SK-N-SH treated with all-trans-retinoic acid at 6 μM for 48 hours (cell line): Measurements from ENCODE around the gene MCM8.
"Not testable (repeated sequence)": the region's sequence is repeated elsewhere in the genome, so short reads cannot be mapped to it uniquely, and the experiment has no call there.

Experiments used
- ATAC-seq: fragments of 200-7000 bp; cut with Tn5 transposase; 3 replicates; pipeline ENCODE4 v1.9.1; 2020; ENCODE audit warnings: mild to moderate bottlenecking, moderate library complexity
- BACH2 ChIP-seq: fragments of 250-450 bp; sonication (Bioruptor Pico); IDR thresholded peaks from 2 replicates; pipeline ENCODE4 v1.9.0; 2021; ENCODE audit warnings: mild to moderate bottlenecking, borderline replicate concordance
- CREB5 ChIP-seq: fragments of 250-450 bp; sonication (Bioruptor Pico); IDR thresholded peaks from 2 replicates; pipeline ENCODE4 v1.5.1; 2020; ENCODE audit warnings: low read depth, mild to moderate bottlenecking, moderate library complexity
- CSDC2 ChIP-seq: fragments of 250-450 bp; sonication (Bioruptor Pico); IDR thresholded peaks from 2 replicates; pipeline ENCODE4 v1.5.0; 2020; ENCODE audit warnings: mild to moderate bottlenecking, moderate library complexity
- CSRNP3 ChIP-seq: fragments of 250-450 bp; sonication (Bioruptor Pico); IDR thresholded peaks from 2 replicates; pipeline ENCODE4 v1.5.1; 2021; ENCODE audit warnings: mild to moderate bottlenecking, moderate library complexity
- ESRRG ChIP-seq: fragments of 250-450 bp; sonication (Bioruptor Pico); IDR thresholded peaks from 2 replicates; pipeline ENCODE4 v1.6.1; 2021; ENCODE audit warnings: mild to moderate bottlenecking
- GLIS3 ChIP-seq: fragments of 250-450 bp; sonication (Bioruptor Pico); IDR thresholded peaks from 2 replicates; pipeline ENCODE4 v1.5.0; 2020; ENCODE audit warnings: mild to moderate bottlenecking, moderate library complexity
- ISL1 ChIP-seq: fragments of 250-450 bp; sonication (Bioruptor Pico); IDR thresholded peaks from 2 replicates; pipeline ENCODE4 v2.1.2; 2022; ENCODE audit warnings: mild to moderate bottlenecking, moderate library complexity
- OSR1 ChIP-seq: fragments of 250-450 bp; sonication (Bioruptor Pico); IDR thresholded peaks from 2 replicates; pipeline ENCODE4 v1.8.0; 2022; ENCODE audit warnings: moderate library complexity, mild to moderate bottlenecking, inconsistent platforms
- POU6F1 ChIP-seq: fragments of 250-450 bp; sonication (Bioruptor Pico); IDR thresholded peaks from 2 replicates; pipeline ENCODE4 v1.8.0; 2021; ENCODE audit warnings: low read depth, mild to moderate bottlenecking, moderate library complexity, borderline replicate concordance
- PPARA ChIP-seq: fragments of 250-450 bp; sonication (Bioruptor Pico); IDR thresholded peaks from 2 replicates; pipeline ENCODE4 v1.5.0; 2020; ENCODE audit warnings: mild to moderate bottlenecking, borderline replicate concordance
- RARB ChIP-seq: fragments of 250-450 bp; sonication (Bioruptor Pico); IDR thresholded peaks from 2 replicates; pipeline ENCODE4 v1.8.0; 2021; ENCODE audit warnings: mild to moderate bottlenecking, moderate library complexity
- SNAI2 ChIP-seq: fragments of 250-450 bp; sonication (Bioruptor Pico); IDR thresholded peaks from 2 replicates; pipeline ENCODE4 v1.5.0; 2020; ENCODE audit warnings: mild to moderate bottlenecking, moderate library complexity
- TCF4 ChIP-seq: fragments of 250-450 bp; sonication (Bioruptor Pico); IDR thresholded peaks from 2 replicates; pipeline ENCODE4 v1.8.0; 2021; ENCODE audit warnings: mild to moderate bottlenecking, moderate library complexity, borderline replicate concordance
- TOX ChIP-seq: fragments of 250-450 bp; sonication (Bioruptor Pico); IDR thresholded peaks from 2 replicates; pipeline ENCODE4 v1.8.0; 2021; ENCODE audit warnings: mild to moderate bottlenecking, moderate library complexity, borderline replicate concordance
- TSHZ2 ChIP-seq: fragments of 250-450 bp; sonication (Bioruptor Pico); IDR thresholded peaks from 2 replicates; pipeline ENCODE4 v1.5.0; 2020; ENCODE audit warnings: mild to moderate bottlenecking, moderate library complexity
- ZC3H10 ChIP-seq: fragments of 250-450 bp; sonication (Bioruptor Pico); IDR thresholded peaks from 2 replicates; pipeline ENCODE4 v1.5.1; 2021; ENCODE audit warnings: mild to moderate bottlenecking, moderate library complexity
- ZNF565 ChIP-seq: fragments of 450-650 bp; formaldehyde crosslinking; conservative IDR thresholded peaks from 2 replicates; pipeline ENCODE4 v1.5.0; 2020; ENCODE audit warnings: low read depth, mild to moderate bottlenecking, moderate library complexity
- ZNF70 ChIP-seq: fragments of 450-650 bp; formaldehyde crosslinking; IDR thresholded peaks from 2 replicates; pipeline ENCODE4 v1.5.0; 2020; ENCODE audit warnings: mild to moderate bottlenecking, moderate library complexity
- ZNF8 ChIP-seq: fragments of 450-650 bp; formaldehyde crosslinking; IDR thresholded peaks from 2 replicates; pipeline ENCODE4 v1.5.0; 2020; ENCODE audit warnings: mild to moderate bottlenecking, moderate library complexity
- TF ChIP-seq, protein P1 (sequence below): fragments of 250-450 bp; sonication (Bioruptor Pico); IDR thresholded peaks from 2 replicates; pipeline ENCODE4 v1.8.0; 2020; ENCODE audit warnings: mild to moderate bottlenecking, moderate library complexity, borderline replicate concordance

The MCM8 gene

GRCh38 chr20:6030453-6031080 is 80.1 kb downstream of the MCM8 start:
- TF ChIP-seq SNAI2 (CRISPR knock-in tag) (no peak), CSRNP3 (CRISPR knock-in tag) (no peak), RARB (CRISPR knock-in tag) (no peak), GLIS3 (CRISPR knock-in tag) (no peak), ZNF8 (no peak)
- TF ChIP-seq, protein P1, sequence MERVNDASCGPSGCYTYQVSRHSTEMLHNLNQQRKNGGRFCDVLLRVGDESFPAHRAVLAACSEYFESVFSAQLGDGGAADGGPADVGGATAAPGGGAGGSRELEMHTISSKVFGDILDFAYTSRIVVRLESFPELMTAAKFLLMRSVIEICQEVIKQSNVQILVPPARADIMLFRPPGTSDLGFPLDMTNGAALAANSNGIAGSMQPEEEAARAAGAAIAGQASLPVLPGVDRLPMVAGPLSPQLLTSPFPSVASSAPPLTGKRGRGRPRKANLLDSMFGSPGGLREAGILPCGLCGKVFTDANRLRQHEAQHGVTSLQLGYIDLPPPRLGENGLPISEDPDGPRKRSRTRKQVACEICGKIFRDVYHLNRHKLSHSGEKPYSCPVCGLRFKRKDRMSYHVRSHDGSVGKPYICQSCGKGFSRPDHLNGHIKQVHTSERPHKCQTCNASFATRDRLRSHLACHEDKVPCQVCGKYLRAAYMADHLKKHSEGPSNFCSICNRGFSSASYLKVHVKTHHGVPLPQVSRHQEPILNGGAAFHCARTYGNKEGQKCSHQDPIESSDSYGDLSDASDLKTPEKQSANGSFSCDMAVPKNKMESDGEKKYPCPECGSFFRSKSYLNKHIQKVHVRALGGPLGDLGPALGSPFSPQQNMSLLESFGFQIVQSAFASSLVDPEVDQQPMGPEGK (CRISPR knock-in tag) = no peak
- TF ChIP-seq, all 23 proteins: peak for 0
- ATAC-seq = no peak

DNA sequence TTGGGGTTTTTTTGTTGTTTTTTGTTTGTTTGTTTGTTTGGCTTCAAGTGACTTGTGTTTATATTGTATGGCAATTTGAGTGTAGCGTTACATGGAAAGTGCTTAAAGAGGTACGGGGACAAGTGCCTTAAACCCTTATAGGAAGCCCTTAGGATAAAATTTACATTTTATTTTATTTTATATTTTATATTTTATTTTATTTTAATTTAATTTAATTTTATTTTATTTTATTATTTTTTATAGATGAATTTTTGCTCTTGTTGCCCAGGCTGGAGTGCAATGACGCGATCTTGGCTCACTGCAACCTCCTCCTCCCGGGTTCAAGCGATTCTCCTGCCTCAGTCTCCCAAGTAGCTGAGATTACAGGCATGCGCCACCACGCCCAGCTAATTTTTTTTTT is 82.5 kb downstream of the MCM8 start:
- ATAC-seq = not testable (repeated sequence)

GRCh38 chr20:6034134-6034969 is 83.9 kb downstream of the MCM8 start:
- TF ChIP-seq POU6F1 (no peak), ESRRG (no peak), TOX (CRISPR knock-in tag) (no peak), ISL1 (CRISPR knock-in tag) (peak; percentile 55), SNAI2 (CRISPR knock-in tag) (no peak), TCF4 (CRISPR knock-in tag) (no peak), ZC3H10 (CRISPR knock-in tag) (no peak)
- TF ChIP-seq, protein P1 (CRISPR knock-in tag) = no peak
- no peak for ATAC-seq

GRCh38 chr20:6036213-6036612 is 85.8 kb downstream of the MCM8 start:
- ATAC-seq = no peak
- no peak for TF ChIP-seq TOX (CRISPR knock-in tag)
- no peak for TF ChIP-seq ZNF565 (CRISPR knock-in tag)
- TF ChIP-seq PPARA (CRISPR knock-in tag) = no peak

- ATAC-seq = no peak
- TF ChIP-seq CREB5 (CRISPR knock-in tag) (no peak), SNAI2 (CRISPR knock-in tag) (no peak), TCF4 (CRISPR knock-in tag) (no peak), RARB (CRISPR knock-in tag) (no peak), ISL1 (CRISPR knock-in tag) (no peak), ESRRG (no peak), ZNF565 (CRISPR knock-in tag) (no peak), OSR1 (no peak), CSDC2 (no peak), BACH2 (no peak), CSRNP3 (CRISPR knock-in tag) (no peak), ZC3H10 (CRISPR knock-in tag) (no peak), TSHZ2 (CRISPR knock-in tag) (no peak), ZNF70 (CRISPR knock-in tag) (no peak)
- TF ChIP-seq, all 23 proteins: peak for 0
Measured at GRCh38 chr20:6037082-6037481, 86.6 kb downstream of the MCM8 start.
